ENCODE data around the gene CSTF2.
A peak's percentile ranks its signal among the peaks of the same experiment; 100 is the strongest.

The CSTF2 gene

DNA sequence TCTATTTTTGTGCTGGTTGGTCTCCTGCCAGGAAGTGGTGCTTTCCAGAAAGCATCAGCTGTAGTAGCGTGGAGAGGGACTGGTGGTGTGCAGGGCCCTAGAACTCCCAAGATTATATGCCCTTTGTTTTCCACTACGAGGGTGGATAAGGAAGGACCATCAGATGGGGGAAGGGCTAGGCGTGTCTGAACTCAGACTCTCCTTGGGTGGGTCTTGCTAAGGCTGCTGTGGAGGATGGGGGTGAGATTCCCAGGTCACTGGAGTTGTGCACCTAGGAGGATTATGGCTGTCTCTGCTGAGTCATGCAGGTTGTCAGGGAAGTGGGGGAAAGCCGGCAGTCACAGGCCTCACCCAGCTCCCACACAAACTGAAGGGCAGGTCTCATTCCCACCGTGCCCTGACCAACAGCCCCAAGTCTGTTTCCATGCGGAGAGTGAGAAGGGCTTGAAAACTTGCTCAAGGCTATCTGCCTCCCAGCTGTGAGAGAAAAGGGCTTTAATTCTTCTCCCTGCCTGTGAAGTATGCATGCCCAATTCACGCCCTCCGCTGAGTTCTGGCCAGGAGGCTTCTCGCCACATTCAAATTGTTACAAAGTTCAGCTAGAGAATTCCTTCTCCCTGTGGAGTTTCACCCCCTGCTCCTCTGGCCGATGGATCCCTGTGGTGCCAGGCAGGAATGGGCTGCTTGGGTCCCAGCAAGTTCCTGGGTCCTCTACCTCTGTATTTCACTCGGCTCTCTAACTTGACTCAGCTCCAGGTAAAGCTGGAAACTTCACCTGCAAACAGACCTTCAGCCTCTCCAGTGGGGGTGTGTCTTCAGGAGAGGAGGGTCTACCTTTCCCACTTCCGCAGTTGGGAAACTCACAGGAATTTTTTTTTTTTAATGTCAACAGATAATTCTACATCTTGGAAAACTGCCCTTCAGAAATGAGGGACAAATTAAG lies 7.7 kb upstream of the CSTF2 start:
- no peak overlapping the region for H3K4me3 Mint-ChIP-seq
- no peak overlapping the region for H3K27ac Mint-ChIP-seq
- no peak for DNase-seq
- peaks cover 20% of the 10 kb centered on the region for H3K27me3 Mint-ChIP-seq (ENCODE audit: low read depth, poor library complexity)
- peaks cover 74% of the 10 kb centered on the region for H3K9me3 Mint-ChIP-seq
- TF ChIP-seq CTCF (IDR thresholded peaks at IDR 0.05): no peak
- H3K36me3 Mint-ChIP-seq (ENCODE audit: low read depth): no peaks in the 10 kb centered on the region
- no peaks in the 10 kb centered on the region for H3K4me1 Mint-ChIP-seq

DNA sequence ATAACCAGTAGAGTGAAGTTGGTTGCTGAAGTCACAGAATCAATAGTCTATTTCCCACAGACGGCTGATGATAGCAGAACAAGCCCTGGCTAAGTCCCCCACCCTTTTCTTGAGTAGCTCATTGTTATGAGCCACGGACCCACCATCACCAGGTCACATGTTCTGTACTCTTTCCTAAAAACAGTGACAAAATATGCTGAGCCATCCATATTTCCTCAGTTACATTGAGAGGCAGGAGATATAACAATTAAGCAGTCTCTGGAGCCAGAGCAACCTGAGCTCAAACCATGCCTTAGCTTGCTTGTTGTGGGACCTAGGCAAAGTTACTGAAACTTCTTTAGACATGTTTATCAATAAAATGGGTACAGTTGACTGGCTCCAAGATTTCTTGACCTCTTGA lies 2.9 kb upstream of the CSTF2 start:
- DNase-seq: no peak
- no peak overlapping the region for H3K4me3 Mint-ChIP-seq
- TF ChIP-seq CTCF (IDR thresholded peaks at IDR 0.05): no peak
- H3K27ac Mint-ChIP-seq: no peak overlapping the region
- peaks cover 6% of the 10 kb centered on the region for H3K4me1 Mint-ChIP-seq
- peaks cover 31% of the 10 kb centered on the region for H3K27me3 Mint-ChIP-seq (ENCODE audit: low read depth, poor library complexity)
- H3K9me3 Mint-ChIP-seq: peaks cover 59% of the 10 kb centered on the region
- peaks cover 4% of the 10 kb centered on the region for H3K36me3 Mint-ChIP-seq (ENCODE audit: low read depth)

DNA sequence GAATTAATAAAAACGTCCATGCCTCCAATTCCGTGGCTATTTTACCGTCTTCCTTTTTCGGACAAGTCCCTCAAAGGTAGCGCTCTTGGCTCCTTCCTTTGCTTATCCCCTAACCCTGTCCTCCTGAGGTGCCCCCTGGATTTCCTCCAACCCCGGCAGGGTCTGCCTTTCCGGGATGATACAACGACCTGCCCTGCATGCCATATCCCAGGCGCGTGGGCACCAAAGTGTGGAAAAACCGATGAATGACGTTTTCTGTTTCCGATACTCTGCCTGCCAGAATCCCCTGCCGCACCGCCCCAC lies 706 bp upstream of the CSTF2 start:
- Mint-ChIP-seq H3K4me3 (peak overlapping the region; percentile 84), H3K4me1 (peaks cover 6% of the 10 kb centered on the region), H3K9me3 (peaks cover 53% of the 10 kb centered on the region), H3K36me3 (ENCODE audit: low read depth) (peaks cover 20% of the 10 kb centered on the region), H3K27me3 (ENCODE audit: low read depth, poor library complexity) (peaks cover 31% of the 10 kb centered on the region), H3K27ac (no peak overlapping the region)
- TF ChIP-seq CTCF (IDR thresholded peaks at IDR 0.05): no peak
- DNase-seq: peak; percentile 2

DNA sequence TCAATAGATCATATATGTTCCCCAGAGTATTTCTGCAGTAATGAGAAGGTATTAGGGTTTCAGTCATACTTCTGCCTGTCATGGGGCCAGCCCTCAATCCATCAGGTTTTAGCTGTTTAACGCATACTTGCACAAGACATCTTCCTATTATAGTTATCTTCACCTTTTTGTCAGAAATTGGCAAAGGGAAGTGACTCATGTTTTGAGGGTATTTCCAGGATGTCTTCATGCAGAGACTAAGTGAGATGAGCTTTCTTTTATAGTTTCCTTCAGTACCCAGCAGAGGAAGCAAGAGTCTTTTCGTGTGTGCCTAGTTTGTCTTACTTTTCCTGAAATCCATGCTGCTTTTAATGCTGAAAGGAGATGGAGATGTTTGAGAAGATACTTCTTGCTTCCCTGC lies 9.5 kb downstream of the CSTF2 start:
- H3K4me3 Mint-ChIP-seq: no peak overlapping the region
- TF ChIP-seq CTCF (IDR thresholded peaks at IDR 0.05): no peak
- H3K27me3 Mint-ChIP-seq (ENCODE audit: low read depth, poor library complexity): no peaks in the 10 kb centered on the region
- peaks cover 24% of the 10 kb centered on the region for H3K9me3 Mint-ChIP-seq
- no peak for DNase-seq
- no peaks in the 10 kb centered on the region for H3K4me1 Mint-ChIP-seq
- peaks cover 34% of the 10 kb centered on the region for H3K36me3 Mint-ChIP-seq (ENCODE audit: low read depth)
- no peak overlapping the region for H3K27ac Mint-ChIP-seq

DNA sequence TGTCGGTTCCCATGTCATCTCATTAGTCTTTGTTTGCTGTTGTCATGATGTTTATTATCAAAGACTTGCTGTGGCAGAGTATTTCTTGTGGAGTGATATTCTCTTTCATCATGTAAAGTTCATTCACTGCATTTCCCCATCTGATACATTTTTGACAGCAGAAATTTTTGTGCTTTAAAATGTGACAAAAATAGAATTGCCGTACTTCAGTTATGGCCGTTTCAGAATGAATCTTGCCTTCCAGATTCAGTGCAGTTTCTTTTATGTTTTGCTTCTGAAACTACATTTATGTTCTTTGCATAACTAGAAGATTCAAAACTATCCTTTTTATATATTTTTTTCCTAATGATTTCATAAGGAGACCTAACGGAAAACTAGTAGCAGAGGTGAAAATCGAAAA lies 10.0 kb downstream of the CSTF2 start:
- H3K27ac Mint-ChIP-seq: no peak overlapping the region
- no peak for TF ChIP-seq CTCF (IDR thresholded peaks at IDR 0.05)
- peaks cover 21% of the 10 kb centered on the region for H3K9me3 Mint-ChIP-seq
- DNase-seq: no peak
- H3K4me3 Mint-ChIP-seq: no peak overlapping the region
- peaks cover 31% of the 10 kb centered on the region for H3K36me3 Mint-ChIP-seq (ENCODE audit: low read depth)
- H3K4me1 Mint-ChIP-seq: no peaks in the 10 kb centered on the region
- no peaks in the 10 kb centered on the region for H3K27me3 Mint-ChIP-seq (ENCODE audit: low read depth, poor library complexity)

DNA sequence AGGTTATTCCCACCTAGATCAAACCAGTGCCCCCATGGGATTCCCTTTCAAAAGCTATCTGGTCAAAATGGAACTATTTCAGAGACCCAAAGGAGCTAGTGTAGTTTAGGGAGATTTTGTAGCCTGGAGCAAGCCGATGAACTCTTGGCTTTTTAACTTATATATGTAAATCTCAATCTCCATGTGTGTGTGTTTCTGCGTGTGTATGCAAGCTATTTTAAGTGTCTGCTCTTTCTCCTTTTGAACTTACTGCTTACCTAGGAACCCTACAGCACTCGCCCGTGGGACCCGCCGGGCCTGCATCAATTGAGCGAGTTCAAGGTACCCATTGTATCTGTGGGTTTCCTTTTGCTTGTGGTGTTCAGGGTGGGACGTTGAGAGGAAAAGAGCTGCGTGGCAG lies 10.4 kb downstream of the CSTF2 start:
- no peak for DNase-seq
- no peaks in the 10 kb centered on the region for H3K4me1 Mint-ChIP-seq
- no peak for TF ChIP-seq CTCF (IDR thresholded peaks at IDR 0.05)

More for the DNA sequence above, 10.4 kb downstream of the CSTF2 start:
- Mint-ChIP-seq H3K36me3 (ENCODE audit: low read depth) (peaks cover 31% of the 10 kb centered on the region), H3K9me3 (peaks cover 21% of the 10 kb centered on the region), H3K27me3 (ENCODE audit: low read depth, poor library complexity) (no peaks in the 10 kb centered on the region), H3K4me3 (no peak overlapping the region), H3K27ac (no peak overlapping the region)
